Adipose tissue (tissue), 3 donors: ENCODE results near the gene MEX3D. TPM values are rescaled to one million over a fixed set of nuclear protein-coding genes. Genes with fewer than 3 reads are reported as not detected.
A peak's percentile ranks its signal among the peaks of the same experiment; 100 is the strongest.

ENCODE experiments used
- H3K27ac ChIP-seq: one replicate; pipeline ENCODE4 v1.5.1; 2013; ENCODE audit warnings: low read depth, low read length
- WGBS, 3 donors: extraction: QIAGEN DNeasy Blood & Tissue Kit; methylation state at CpG; one replicate each; pipeline ENCODE4 v1.1.7; 2013; 5-methylcytosine and 5-hydroxymethylcytosine counted together
- polyA plus RNA-seq, 3 donors: library from polyadenylated mRNA; stranded (reverse); fragments of 200-250 nt; gene quantifications; one replicate each; pipeline ENCODE4 v1.2.3, GENCODE V29; 2013
- donor health status: healthy with polysubstance abuse.
- donor health status: Bipolar disorder and iron deficiency.
- donor health status: healthy.

MEX3D gene
- polyA plus RNA-seq, 3 donors: 5.3 to 7.7 (median 6.7) TPM

GRCh38 chr19:1577090-1577928, 9.2 kb upstream of the MEX3D start:
- H3K27ac ChIP-seq: no peak overlapping the region
- WGBS, 3 donors: 78 to 89% (median 87%) methylated on average over 39 to 41 of the region's 41 CpGs

- no peak overlapping the region for H3K27ac ChIP-seq
- WGBS, 3 donors: 87 to 91% (median 87%) methylated on average over 28 to 30 of the region's 30 CpGs
Observed at GRCh38 chr19:1576242-1577089, 8.3 kb upstream of the MEX3D start.

GRCh38 chr19:1575323-1576241, 7.5 kb upstream of the MEX3D start:
- WGBS, 3 donors: 82 to 85% (median 83%) methylated on average over 22 of the region's 22 CpGs
- no peak overlapping the region for H3K27ac ChIP-seq

GRCh38 chr19:1574354-1575136, 6.4 kb upstream of the MEX3D start:
- no peak overlapping the region for H3K27ac ChIP-seq
- 83 to 87% (median 86%) methylated on average over 31 to 34 of the region's 34 CpGs for WGBS, 3 donors

- H3K27ac ChIP-seq: no peak overlapping the region
- WGBS, 3 donors: 77 to 86% (median 79%) methylated on average over 9 of the region's 9 CpGs
Observed at GRCh38 chr19:1572795-1573194, 4.7 kb upstream of the MEX3D start.

GRCh38 chr19:1571358-1571757, 3.2 kb upstream of the MEX3D start:
- 92 to 94% (median 93%) methylated on average over 12 of the region's 12 CpGs for WGBS, 3 donors

GRCh38 chr19:1570836-1571235, 2.7 kb upstream of the MEX3D start:
- WGBS, 3 donors: 93 to 97% (median 95%) methylated on average over 13 of the region's 13 CpGs
- no peak overlapping the region for H3K27ac ChIP-seq

More at GRCh38 chr19:1571358-1571757, 3.2 kb upstream of the MEX3D start:
- no peak overlapping the region for H3K27ac ChIP-seq

GRCh38 chr19:1569997-1570396, 1.9 kb upstream of the MEX3D start:
- no peak overlapping the region for H3K27ac ChIP-seq
- WGBS, 3 donors: 71 to 80% (median 77%) methylated on average over 4 of the region's 4 CpGs

GRCh38 chr19:1567848-1568227, 287 bp downstream of the MEX3D start:
- 0 to 3% (median 1%) methylated on average over 13 to 58 of the region's 73 CpGs for WGBS, 3 donors
- H3K27ac ChIP-seq: no peak overlapping the region

GRCh38 chr19:1567116-1567847, 843 bp downstream of the MEX3D start:
- peak overlapping the region; percentile 35 for H3K27ac ChIP-seq
- 0 to 2% (median 1%) methylated on average over 75 to 107 of the region's 108 CpGs for WGBS, 3 donors

- WGBS, 3 donors: 17 to 20% (median 19%) methylated on average over 31 to 41 of the region's 42 CpGs
- peak overlapping the region; percentile 35 for H3K27ac ChIP-seq
Observed at GRCh38 chr19:1566392-1567115, 1.6 kb downstream of the MEX3D start.

- WGBS, 3 donors: 89 to 90% (median 90%) methylated on average over 6 of the region's 6 CpGs
- H3K27ac ChIP-seq: no peak overlapping the region
Observed at GRCh38 chr19:1563251-1563650, 4.9 kb downstream of the MEX3D start.

GRCh38 chr19:1561236-1561842, 6.8 kb downstream of the MEX3D start:
- WGBS, 3 donors: 76 to 87% (median 86%) methylated on average over 17 of the region's 17 CpGs
- no peak overlapping the region for H3K27ac ChIP-seq

- 42 to 73% (median 46%) methylated on average over 22 to 25 of the region's 25 CpGs for WGBS, 3 donors
- H3K27ac ChIP-seq: peak overlapping the region; percentile 26
Observed at GRCh38 chr19:1560286-1560882, 7.7 kb downstream of the MEX3D start.

- whole genome bisulfite sequencing, 3 donors: 86 to 91% (median 90%) methylated on average over 12 of the region's 12 CpGs
- no peak overlapping the region for H3K27ac ChIP-seq
Observed at GRCh38 chr19:1558552-1558951, 9.6 kb downstream of the MEX3D start.
